Fibroblast of peridontal ligament (primary cell): Measurements from ENCODE around the gene SMIM11.
"Not testable (repeated sequence)": the region's sequence is repeated elsewhere in the genome, so short reads cannot be mapped to it uniquely, and the experiment has no call there.

Experiments
- DNase-seq: peaks from one replicate; pipeline ENCODE4 v3.0.0-alpha.2; 2010; ENCODE audit errors: extremely low read depth

Gene SMIM11

DNA sequence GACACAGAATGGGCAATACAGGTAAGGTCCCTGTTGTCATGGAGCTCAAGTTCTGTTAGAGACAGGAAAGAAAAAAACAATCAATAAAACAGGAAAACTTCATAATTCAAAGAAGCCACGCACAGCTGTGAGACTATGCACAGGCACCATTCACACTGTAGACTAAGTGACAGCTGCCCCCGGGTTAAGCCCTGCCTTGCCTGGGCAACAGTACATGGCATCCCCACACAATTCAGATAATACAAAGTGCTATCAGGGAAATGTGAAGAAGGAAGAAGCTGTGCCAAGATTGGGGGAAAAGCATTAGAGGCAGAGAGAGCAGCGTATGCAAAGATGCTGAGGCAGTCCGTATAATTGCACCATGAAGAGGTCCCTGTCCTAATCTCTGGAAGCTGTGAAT, 20.5 kb upstream of the SMIM11 start:
- DNase-seq = no peak

DNA sequence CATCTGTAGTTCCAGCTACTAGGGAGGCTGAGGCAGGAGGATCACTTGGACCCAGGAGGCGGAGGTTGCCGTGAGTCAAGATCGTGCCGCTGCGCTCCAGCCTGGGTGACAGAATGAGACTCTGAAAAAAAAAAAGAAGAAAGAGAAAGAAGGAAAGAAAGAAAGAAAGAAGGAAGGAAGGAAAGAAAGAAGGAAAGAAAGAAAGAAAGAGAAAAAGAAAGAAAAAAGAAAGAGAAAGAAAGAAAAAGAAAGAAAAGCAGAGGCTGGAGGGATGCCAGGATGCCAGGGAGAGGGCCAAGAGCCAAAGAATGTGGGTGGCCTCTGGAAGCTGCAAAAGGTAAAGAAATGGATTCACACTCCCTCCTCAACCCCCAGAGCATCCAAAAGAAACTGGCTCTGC, 19.7 kb upstream of the SMIM11 start:
- DNase-seq = no peak

DNA sequence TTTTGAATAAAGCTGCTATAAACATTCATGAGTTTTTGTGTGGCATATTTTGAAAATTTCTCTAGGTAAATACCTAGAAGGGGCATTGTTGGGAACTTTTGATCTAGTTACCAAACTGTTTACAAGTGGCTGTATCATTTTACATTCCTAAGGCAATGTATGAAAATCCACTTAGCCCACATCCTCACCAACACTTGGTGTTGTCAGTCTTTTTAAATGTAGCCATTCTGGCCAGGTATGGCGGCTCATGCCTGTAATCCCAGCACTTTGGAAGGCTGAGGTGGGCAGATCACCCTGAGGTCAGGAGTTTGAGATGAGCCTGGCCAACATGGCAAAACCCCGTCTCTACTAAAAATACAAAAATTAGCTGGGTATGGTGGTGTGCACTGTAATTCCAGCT, 17.4 kb upstream of the SMIM11 start:
- DNase-seq = no peak

DNA sequence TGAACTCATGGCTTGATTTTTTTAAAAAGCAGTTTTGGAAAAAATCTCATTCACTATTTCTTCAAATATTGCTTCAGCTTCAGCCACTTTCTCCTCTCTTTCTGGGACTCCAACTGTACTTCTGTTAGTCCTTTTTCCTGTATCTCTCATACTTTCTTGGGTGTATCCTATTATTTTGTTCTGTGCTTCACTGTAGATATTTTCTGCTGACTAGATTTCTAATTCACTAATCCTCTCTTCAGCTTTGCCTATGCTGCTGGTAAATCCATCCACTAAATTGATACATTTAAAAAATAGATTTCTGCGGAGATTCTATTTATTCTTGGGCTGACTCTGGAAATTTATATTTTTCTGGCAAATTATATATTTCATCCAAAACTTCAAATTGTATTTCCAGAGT, 16.4 kb upstream of the SMIM11 start:
- no peak for DNase-seq

DNA sequence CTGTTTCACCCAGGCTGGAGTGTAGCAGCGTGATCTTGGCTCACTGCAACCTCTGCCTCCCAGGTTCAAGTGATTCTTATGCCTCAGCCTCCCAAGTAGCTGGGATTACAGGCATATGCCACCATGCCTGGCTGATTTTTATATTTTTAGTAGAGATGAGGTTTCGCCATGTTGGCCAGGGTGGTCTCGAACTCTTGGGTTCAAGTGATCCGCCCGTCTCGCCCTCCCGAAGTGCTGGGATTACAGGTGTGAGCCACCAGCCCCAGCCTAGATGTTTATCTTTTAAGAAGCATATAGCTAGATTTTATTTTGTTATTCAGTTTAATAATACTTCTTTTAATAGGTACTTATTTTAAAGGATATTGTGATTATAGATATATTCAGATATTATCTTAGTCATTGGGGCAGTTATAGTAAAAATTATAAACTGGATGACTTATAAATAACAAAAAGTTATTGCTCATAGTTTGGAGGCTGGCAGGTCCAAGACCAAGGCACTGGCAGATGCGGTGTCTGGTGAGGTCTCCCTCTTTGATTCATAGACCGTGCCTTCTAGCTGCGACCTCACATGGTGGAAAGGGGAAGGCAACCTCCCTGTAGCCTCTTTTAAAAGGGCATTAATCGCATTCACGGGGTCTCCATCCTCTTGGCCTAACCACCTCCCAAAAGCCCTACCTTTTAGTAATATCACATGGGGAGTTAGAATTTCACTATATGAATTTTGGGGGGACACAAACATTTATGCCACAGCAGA, 14.6 kb upstream of the SMIM11 start:
- no peak for DNase-seq

DNA sequence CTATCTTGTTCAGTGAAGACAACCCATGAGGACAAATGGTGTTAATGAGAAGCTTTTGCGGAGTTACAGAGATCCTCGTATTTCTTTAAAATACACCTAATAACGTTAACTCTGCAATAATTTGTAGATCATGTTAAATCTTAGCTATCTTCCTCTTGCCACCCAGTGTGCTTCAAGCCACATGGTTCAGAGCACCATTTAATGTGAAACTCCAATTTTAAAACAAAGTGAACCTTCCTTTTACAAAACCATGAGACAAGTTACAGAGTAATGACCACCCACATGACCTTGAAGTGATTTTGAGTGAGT, 13.2 kb upstream of the SMIM11 start:
- DNase-seq = no peak

DNA sequence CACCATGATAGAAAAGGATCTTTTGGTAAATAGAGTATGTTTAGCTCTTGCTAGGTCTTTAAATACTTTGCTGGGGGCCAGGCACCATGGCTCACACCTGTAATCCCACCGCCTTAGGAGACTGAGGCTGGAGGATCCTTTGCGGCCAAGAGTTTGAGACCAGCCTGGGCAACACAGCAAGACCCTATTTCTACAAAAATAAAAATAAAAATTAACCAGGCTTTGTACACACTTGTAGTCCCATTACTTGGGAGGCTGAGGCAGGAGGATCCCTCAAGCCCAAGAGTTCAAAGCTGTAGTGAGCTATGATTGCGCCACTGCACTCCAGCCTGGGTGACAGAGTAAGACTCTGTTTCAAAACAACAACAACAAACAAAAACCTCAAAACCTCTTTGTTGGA, 12.6 kb upstream of the SMIM11 start:
- DNase-seq = no peak

DNA sequence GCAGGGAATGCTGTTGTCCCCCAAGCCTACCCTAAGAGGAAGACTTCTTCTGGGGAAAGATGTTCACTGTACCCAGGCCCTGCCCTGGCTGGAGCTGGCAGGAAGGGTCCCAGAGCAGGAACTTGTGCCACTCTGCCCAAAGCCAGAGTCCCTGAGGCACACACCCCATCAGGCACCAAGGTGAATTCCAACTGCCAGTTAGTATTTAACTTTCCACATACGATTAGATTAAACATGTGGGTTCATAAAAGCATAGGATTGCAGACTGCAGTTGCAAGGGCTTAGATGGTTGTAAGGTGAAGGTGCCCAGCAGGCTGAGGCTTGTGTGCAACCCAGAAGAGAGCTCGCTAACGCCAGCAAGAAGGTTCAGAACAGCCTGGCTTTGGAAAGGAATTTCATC, 11.6 kb upstream of the SMIM11 start, which contains the start of gene KCNE2:
TSS of gene KCNE2 (plus strand) at position 274 of the 400 bp plus-strand sequence. CDS start 6,473 bp downstream, outside the sequence.
- no peak for DNase-seq

DNA sequence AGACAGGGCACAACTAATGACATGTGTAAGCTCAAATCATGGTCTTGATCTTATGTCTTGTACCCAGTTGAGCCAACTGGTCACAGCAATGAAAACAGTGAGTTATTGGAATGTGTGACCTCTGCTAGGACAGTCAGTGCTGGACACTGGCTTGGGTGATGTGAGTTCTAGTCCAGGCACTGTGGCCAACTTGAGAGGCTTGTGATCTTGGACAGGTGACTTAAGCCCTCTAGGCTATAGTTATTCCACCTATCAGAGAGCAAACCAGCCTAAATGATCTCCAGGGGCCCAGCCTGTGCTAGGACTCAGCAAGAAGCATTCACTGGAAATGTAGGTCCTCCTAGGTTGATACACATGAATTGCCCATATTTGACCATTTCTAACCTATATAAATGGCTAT, 10.4 kb upstream of the SMIM11 start:
- DNase-seq = no peak

DNA sequence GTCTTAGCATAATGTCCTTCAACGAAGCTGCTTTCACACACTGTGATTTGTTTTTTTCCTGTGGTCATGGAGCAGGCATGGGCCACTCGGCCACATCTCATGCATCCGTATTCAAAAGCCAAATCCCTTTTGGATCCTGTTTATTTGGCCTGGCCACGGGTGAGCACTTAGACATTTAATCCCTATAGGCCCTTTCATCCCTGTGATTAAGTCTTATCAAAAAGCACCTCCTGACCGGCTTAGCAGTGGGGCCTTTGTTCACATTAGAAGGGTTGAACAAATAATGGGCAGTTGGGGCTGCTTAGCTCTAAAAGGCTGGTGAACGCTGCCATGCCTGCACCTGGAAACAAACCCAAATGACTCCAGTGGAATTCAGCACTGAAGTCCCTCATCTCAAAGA, 9.5 kb upstream of the SMIM11 start:
- DNase-seq = no peak

DNA sequence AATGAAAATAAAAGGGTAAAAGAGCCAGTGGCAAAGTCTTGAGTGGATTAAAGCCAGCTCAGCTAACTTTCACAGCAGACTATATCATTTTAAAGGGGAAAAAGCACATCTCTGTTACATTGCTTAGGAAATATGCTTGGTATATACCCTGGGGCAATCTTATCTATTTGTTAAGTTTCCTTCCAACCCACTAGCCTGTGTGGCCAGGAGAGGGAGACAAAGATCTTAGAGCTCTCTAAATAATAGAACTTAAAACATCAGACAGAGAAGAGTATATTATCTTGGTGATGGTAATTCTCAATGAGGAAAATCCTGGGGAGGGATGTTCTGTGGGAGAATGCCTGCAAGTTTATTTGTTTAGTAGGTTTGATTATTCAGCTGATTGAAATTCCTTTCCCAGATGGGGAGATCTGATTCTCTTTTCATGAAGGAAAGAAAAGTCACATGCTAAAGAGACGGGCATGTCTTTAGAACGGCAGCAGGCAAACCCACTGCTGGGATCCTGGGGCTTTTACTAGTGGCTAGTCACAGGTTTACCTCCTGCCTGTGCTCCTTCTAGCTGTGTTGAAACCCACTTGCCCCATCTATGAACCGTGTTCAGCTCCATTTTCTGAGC, 7.9 kb upstream of the SMIM11 start:
- DNase-seq = peak; percentile 84

DNA sequence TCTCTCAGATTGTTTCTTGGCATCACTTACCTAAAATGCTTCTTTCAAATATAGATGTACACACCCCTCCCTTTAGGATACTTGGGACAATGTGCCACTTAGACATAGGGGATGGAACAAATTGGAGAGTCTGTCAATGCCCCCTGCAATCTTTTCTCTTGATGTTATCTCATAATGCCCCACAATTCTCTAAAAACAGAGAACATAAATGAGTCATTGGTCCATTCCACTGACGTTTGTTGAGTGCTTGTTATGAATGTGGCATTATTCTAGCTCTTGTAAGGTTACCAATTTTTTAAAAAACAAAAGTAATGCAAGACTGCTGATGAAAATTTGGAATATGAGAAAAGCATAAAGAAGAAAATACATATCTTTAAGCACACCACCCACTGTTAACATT, 5.6 kb upstream of the SMIM11 start:
- DNase-seq = no peak

DNA sequence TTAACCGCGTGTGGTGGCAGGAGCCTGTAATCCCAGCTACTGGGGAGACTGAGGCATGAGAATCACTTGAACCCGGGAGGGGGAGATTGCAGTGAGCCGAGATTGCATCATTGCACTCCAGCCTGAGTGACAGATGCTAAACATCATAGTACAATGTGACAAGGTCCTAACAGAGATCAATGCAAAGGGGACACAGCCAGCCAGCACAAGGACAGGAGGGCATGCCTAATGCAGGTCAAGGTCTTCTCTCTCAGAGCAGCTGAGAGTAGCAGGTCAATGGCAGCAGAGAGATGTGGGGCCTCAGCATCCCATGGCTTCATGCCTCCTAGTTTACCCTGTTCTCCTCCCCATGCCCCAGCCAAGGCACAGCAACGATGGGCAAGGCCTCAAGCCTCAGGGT, 3.0 kb upstream of the SMIM11 start:
- DNase-seq = no peak

DNA sequence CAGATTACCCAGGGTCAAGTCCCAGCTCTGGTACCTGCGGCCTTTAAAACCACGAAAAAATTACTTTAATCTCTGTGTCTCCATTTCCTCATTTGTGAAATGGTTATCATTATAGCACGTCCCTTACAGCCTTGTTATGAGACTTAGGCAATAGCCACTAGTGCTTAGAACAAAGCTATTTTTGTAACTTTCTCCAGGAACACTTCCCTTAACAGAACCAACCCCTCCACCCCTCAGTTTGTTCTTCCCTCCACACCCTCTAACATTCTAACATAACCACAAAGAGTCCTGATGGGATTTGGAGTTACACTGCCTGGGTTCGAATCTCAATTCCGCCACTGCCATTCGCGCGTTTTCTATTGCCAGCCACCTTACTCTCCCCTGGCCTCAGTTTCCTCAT, 845 bp upstream of the SMIM11 start:
- DNase-seq = not testable (repeated sequence)

DNA sequence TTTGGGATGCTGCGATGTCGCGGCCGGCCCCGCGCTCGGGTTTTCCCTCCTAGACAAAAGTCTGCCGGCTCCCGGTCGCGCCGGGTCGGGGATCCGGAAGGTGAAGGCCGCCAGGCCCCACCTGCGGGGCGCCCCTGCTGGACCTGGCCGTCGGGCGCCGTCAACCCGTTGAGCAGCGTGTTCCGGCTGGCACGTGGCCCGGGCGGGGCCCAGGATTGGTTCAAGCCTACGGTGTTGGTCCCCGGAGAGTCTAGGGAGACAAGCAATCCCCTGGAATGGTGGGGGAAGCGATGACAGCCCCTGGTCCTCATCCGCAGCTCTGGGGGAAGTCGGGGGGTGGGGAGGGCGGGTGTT, 289 bp downstream of the SMIM11 start:
- not testable (repeated sequence) for DNase-seq

DNA sequence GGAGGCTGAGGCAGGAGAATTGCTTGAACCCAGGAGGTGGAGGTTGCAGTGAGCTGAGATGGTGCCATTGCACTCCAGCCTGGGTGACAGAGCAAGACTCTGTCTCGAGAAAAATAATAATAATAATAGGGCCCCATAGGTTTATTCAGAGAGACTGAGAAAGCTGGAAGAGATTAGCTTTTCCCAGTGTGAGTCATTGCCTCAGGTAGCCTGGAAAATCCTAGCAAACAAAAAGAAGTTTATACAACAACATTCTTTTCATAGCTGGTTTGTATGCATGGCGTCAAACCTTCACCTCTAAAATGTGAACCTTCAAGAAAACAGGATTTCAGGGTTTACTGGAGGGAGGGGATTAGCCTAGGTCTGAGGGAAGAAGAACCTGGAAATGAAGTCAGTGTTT, 7.8 kb downstream of the SMIM11 start:
- not testable (repeated sequence) for DNase-seq

DNA sequence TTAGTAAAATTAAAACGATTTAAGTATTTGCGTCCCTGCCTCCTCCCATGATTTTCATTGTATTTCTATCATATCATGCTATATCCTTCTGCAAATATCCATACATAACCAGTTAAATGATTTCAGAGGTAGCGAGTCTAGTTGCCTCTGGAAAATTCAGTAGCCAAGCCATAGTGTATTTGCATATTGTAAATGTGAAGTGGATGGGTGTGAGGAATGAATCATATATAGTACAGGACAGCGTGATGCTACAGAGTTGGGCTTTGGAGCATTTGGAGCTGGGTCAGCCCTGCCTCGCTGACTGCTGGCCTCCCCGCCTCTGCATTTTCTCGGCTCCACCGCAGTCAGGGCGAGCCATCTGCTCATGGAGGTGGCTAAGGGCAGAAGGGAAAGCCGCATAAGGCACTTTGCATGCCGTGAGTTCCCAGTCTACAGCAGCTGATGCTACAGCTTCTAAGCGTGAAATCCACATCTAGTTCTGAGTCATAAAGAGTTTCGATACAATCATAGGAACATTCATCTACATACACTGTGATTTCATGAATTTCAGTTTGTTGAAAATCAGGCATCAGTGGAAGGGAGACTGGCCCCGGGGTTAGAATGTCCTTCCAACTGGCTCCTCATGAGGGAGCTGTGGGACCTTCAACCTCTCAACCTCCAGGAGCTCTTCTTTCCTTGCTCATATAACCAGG, 8.6 kb downstream of the SMIM11 start:
- DNase-seq = not testable (repeated sequence)

DNA sequence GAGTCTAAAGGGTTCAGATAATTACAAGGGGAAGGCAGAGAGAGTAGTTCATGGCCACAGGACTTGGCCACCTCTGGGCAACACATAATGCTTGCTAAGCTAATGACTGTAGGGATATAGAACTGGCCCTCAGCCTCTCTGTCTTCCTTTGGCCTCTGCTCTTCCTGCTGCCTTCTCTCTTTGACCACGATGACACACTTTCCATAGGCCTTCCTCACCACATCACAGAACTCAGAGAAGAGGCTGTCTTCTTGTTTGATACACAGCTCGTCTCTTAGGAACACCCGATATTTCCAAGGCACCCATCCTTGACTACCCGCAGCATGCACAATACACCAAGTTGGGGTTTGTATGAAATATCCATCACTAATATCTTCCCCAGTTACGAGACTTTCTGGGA, 25.2 kb downstream of the SMIM11 start:
- not testable (repeated sequence) for DNase-seq

DNA sequence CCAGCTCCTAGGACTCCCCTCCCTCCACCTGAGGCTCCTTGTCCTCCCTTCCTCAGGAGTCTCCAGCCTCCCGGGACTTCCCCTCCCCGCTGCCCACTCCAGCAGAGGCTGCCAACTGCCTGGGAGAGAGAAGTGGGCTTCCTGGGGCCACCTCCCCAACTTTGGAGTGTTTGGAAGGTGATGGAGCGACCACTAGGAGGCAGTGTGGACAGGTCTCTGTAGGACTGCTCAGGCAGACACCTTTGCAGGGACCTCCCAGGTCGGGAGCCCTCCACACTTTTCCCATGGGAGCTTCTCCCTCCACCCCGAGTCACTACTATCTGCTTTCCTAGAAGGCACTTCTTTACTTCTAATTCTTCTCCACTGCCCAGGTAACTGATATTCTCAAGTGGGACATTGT, 29.4 kb downstream of the SMIM11 start:
- not testable (repeated sequence) for DNase-seq

DNA sequence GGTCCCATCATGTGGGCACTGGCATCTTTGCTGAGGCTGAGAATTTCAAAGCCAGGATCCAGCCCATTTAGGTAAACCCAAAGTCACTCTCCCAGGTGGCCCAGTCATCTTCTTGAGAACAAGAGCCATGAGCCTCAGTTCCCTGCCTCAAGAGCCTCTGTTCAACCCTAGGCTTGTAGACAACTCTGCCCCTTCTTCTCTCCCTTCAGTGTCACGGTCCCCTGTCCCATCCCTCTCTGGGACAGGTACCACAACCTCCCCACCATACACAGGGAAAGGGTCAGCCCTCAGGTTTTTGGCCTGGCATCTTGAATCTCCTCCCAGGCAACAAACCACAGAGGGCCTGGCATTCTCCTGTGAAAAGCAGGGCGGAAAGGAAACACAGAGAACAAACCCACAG, 30.4 kb downstream of the SMIM11 start:
- not testable (repeated sequence) for DNase-seq

DNA sequence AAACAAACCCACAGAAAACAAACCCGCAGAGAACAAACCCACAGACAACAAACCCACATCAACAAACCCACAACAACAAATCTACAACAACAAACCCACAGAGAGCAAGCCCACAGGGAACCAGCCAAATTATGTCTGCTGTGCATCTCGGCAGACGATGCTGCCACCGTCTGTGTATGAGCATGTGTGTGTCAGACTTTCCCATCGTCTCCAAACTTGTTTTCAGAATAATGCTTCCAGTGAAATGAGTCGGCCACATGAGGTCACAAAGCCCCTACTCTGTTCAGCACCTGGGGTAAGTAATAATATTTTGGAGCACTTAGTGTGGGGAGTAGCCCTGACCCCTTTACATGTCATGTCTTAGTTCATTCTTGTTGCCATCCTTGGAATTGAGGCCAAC, 30.8 kb downstream of the SMIM11 start:
- DNase-seq = not testable (repeated sequence)

DNA sequence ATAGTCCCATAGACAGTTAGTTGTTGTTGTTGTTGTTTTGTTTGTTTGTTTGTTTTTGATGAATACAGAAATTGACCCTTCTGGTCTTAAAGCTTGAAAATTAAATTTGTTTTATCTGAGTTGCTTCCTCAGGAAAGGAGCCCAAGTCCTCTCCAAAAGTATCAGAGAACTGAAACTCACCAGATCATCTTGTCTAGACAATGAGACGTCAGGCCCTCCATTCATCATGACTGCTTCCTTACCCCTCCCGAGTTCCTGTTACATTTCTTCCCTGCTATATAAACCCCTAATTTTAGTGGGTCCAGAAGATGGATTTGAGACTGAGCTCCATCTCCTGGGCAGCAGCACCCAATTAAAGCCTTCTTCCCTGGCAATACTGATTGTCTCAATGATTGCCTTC, 31.4 kb downstream of the SMIM11 start:
- DNase-seq = not testable (repeated sequence)

DNA sequence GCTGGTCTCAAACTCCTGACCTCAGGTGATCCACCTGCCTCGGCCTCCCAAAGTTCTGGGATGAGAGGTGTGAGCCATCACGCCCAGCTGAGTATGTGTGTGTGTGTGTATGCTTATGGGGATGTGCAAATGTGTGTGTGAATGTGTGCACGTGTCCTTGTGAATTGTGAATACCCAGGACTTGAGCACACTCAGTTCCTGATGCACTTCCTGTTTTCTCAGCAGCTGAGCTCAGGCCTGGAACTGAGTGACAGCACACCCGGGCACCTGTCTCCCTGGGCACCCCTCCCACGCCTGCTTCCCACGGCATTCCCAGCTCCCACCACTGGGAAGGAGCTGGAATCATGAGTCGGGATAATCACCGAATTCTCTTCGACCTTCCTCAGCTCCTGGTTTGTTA, 32.0 kb downstream of the SMIM11 start:
- DNase-seq = not testable (repeated sequence)
